ENCODE data around the gene CBX2.

DNA sequence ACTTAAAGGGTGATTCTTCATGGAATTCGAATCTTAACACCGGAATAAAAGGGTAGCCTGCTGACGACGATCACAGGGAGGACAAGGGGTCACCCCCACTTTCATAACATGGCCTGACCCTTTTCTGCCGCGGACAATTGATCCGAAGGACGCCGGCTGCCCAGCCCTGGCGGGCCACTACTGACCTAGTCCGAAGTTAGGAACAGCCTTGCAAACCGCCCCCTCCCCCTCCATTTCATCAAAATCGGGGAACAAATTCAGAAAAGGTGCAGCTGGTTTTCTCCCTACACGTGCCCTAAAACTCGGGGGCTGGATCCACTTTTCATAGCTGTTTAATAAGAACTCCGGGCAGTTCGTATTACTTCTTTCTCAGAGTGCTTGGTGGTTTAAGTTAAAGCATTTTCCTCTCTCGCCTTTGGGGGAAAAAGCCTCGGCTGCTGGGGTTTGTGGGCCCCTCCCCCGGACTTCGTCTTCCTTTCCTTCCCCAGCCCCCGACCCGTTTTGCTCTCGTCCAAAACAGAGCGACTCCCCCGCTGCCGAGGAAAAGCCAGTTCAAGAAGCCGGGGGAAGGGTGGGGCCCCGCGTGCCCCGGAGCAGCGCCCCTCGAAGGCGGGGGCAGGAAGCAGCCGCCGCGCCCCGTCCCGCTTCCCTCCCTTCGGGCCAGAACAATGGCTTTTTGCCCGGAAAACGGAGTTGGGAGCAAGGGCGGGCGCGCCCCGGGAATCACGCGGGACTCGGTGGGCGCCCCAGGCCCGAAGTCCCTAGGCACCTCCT, 641 bp upstream of the CBX2 start:
- peak in 2 of 6 experiments; percentile 8 to 28 for TF ChIP-seq CTCF (IDR thresholded peaks at IDR 0.05)
- TF ChIP-seq POLR2A (IDR thresholded peaks at IDR 0.05): no peak
